CD4-positive, alpha-beta T cell (primary cell): Measurements from ENCODE around the gene KCNQ1OT1. TPM values are rescaled to one million over a fixed set of nuclear protein-coding genes. Genes with fewer than 3 reads are reported as not detected.

Source experiments
- ATAC-seq: fragments of 200-7000 bp; cut with Tn5 transposase; one replicate; pipeline ENCODE4 v1.10.0; 2022; ENCODE audit warnings: mild to moderate bottlenecking; ENCODE audit not compliant: poor library complexity
- CTCF ChIA-PET: fragments of 350-600 bp; sonication (Branson Sonifier 250); formaldehyde crosslinking; loops from one replicate; lab custom pipeline; 2021; ENCODE audit warnings: antibody characterized with exemption, inconsistent platforms; lab: Charles Lee
- POLR2A ChIA-PET: fragments of 350-600 bp; sonication (Branson Sonifier 250); formaldehyde crosslinking; loops from one replicate; lab custom pipeline; 2021; ENCODE audit warnings: antibody characterized with exemption, inconsistent platforms; lab: Charles Lee
- DNase-seq, 14 experiments: peaks; one replicate each; pipeline ENCODE4 v3.0.0-alpha.2; 2013 to 2020; ENCODE audit warnings: mixed read lengths in 2 of 14
- H3K27ac ChIP-seq, 2 donors: one replicate each; pipeline versions ENCODE4 v1.5.1 to v1.7.0; 2013; ENCODE audit warnings: low read length in 2 of 2, low read depth in 1 of 2, mild to moderate bottlenecking in 1 of 2
- H3K27me3 ChIP-seq, 2 experiments: 1 replicate in 1 of 2; 2 replicates in 1 of 2; pipeline versions ENCODE4 v1.6.1 to v1.7.0; 2013; ENCODE audit warnings: low read length in 2 of 2, control low read depth in 1 of 2, mild to moderate bottlenecking in 1 of 2, moderate library complexity in 1 of 2; ENCODE audit not compliant: insufficient read depth in 2 of 2, control insufficient read depth in 1 of 2
- H3K36me3 ChIP-seq: one replicate; pipeline ENCODE4 v1.6.1; 2013; ENCODE audit warnings: low read length, control low read depth; ENCODE audit not compliant: insufficient read depth
- H3K4me1 ChIP-seq: one replicate; pipeline ENCODE4 v1.6.1; 2013; ENCODE audit warnings: low read length, control low read depth; ENCODE audit not compliant: insufficient read depth
- H3K4me3 ChIP-seq: one replicate; pipeline ENCODE4 v1.5.1; 2013; ENCODE audit warnings: mild to moderate bottlenecking, low read length, moderate library complexity
- H3K9me3 ChIP-seq, 2 experiments: 1 replicate in 1 of 2; 2 replicates in 1 of 2; pipeline versions ENCODE4 v1.6.1 to v1.7.0; 2013; ENCODE audit warnings: low read length in 2 of 2, mild to moderate bottlenecking in 2 of 2, control low read depth in 1 of 2, moderate library complexity in 1 of 2; ENCODE audit not compliant: control insufficient read depth in 1 of 2, insufficient read depth in 1 of 2
- H3K27ac Mint-ChIP-seq: one replicate; pipeline ENCODE4 v1.8.0; 2020; ENCODE audit warnings: mixed read lengths
- H3K27me3 Mint-ChIP-seq: one replicate; pipeline ENCODE4 v1.8.0; 2021; ENCODE audit warnings: mixed read lengths
- H3K36me3 Mint-ChIP-seq: one replicate; pipeline ENCODE4 v1.8.0; 2021; ENCODE audit warnings: low read depth, mixed read lengths
- H3K4me1 Mint-ChIP-seq: one replicate; pipeline ENCODE4 v1.8.0; 2021; ENCODE audit warnings: low read depth, mixed read lengths
- H3K4me3 Mint-ChIP-seq: one replicate; pipeline ENCODE4 v1.8.0; 2020; ENCODE audit warnings: mild to moderate bottlenecking, mixed read lengths
- H3K9me3 Mint-ChIP-seq: one replicate; pipeline ENCODE4 v1.8.0; 2020; ENCODE audit warnings: mixed read lengths
- intact Hi-C, 2 experiments: fragments of 100-400 bp; cut with DNase I in 1 of 2; cut with micrococcal nuclease in 1 of 2; formaldehyde crosslinking; loops; one replicate each; pipeline versions ENCODE4 v1.15.1 to v1.9.0; 2023 to 2025; cut with DNase I, micrococcal nuclease
- total RNA-seq, 174 experiments: library from RNA in 2 of 174; stranded (reverse) in 2 of 174; gene quantifications; one replicate each; pipeline ENCODE4 v1.2.3 and lab custom pipeline; 2021 to 2026
- TF ChIP-seq, protein P1 (sequence below): fragments of 200-600 bp; IDR thresholded peaks from one replicate; pipeline ENCODE4 v1.8.0; 2022; ENCODE audit warnings: antibody characterized with exemption, mild to moderate bottlenecking

The KCNQ1OT1 gene
- total RNA-seq, 2 experiments from 2014 or later, result 0.17 to 0.22 TPM

DNA sequence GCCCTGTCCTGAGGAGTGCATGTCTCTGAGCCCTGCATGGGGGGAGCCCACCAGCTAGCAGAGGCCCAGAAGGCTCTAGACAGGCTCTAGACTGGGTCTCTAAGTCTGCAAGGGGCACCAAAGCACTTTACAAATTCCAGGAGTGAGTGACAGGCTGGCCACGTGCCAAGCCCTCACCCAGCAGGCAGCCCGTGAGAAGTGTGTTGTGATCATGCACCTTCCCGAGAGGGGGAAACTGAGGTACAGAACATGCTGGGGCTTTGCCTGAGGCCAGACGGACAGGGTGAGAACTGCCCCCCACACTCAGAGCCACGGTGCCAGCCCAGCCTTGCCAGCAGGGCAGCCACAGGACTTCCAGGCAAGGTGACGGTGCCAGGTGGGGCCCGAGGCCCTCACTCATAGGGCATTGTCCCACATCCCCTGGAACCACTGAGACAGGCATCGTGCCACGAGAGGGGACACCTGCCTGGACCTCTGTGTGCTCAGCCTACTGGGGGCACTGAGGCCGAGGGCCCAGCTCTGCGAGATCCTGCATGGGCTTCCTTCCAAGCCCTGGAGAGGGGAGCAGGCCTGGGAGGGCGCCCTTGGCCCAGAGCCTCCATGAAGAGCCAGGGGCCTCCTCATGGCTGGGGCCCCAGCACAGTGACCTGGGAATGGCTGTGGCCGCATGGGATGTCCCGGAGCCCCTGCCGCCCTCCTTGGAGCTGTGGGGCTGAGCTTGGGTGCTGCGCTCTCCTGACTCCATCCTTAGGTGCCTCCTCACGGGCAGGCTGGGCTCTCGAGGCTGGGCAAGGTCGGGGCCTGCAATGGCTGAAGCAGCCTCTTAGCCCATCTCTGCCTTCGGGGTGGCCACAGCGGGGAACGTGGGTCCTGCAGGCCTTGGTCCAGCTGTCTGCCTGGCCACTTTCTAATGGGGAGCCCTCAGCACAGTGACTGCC lies 121.5 kb downstream of the KCNQ1OT1 start:
- no peaks in the 10 kb centered on the region for H3K9me3 ChIP-seq
- Mint-ChIP-seq H3K36me3 (peaks cover 5% of the 10 kb centered on the region), H3K4me3 (no peak overlapping the region), H3K27ac (no peak overlapping the region), H3K4me1 (no peaks in the 10 kb centered on the region), H3K27me3 (no peaks in the 10 kb centered on the region), H3K9me3 (no peaks in the 10 kb centered on the region)
- ATAC-seq (no peak), DNase-seq (peak in 1 of 14 experiments; percentile 29)
- H3K27me3 ChIP-seq, result no peaks in the 10 kb centered on the region
- peaks cover under 1% of the 10 kb centered on the region for H3K36me3 ChIP-seq
- TF ChIP-seq, protein P1, sequence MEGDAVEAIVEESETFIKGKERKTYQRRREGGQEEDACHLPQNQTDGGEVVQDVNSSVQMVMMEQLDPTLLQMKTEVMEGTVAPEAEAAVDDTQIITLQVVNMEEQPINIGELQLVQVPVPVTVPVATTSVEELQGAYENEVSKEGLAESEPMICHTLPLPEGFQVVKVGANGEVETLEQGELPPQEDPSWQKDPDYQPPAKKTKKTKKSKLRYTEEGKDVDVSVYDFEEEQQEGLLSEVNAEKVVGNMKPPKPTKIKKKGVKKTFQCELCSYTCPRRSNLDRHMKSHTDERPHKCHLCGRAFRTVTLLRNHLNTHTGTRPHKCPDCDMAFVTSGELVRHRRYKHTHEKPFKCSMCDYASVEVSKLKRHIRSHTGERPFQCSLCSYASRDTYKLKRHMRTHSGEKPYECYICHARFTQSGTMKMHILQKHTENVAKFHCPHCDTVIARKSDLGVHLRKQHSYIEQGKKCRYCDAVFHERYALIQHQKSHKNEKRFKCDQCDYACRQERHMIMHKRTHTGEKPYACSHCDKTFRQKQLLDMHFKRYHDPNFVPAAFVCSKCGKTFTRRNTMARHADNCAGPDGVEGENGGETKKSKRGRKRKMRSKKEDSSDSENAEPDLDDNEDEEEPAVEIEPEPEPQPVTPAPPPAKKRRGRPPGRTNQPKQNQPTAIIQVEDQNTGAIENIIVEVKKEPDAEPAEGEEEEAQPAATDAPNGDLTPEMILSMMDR, result no peak
- intact Hi-C loops, result loop anchor here in 1 of 2 experiments (10.0 kb wide), 1 partner anchor 147 kb away; no protein-coding TSS in a partner anchor
- H3K4me1 ChIP-seq, result no peaks in the 10 kb centered on the region
- ChIA-PET POLR2A (no interaction called here), CTCF (no interaction called here)
- H3K4me3 ChIP-seq, result no peak overlapping the region
- H3K27ac ChIP-seq, result no peak overlapping the region

DNA sequence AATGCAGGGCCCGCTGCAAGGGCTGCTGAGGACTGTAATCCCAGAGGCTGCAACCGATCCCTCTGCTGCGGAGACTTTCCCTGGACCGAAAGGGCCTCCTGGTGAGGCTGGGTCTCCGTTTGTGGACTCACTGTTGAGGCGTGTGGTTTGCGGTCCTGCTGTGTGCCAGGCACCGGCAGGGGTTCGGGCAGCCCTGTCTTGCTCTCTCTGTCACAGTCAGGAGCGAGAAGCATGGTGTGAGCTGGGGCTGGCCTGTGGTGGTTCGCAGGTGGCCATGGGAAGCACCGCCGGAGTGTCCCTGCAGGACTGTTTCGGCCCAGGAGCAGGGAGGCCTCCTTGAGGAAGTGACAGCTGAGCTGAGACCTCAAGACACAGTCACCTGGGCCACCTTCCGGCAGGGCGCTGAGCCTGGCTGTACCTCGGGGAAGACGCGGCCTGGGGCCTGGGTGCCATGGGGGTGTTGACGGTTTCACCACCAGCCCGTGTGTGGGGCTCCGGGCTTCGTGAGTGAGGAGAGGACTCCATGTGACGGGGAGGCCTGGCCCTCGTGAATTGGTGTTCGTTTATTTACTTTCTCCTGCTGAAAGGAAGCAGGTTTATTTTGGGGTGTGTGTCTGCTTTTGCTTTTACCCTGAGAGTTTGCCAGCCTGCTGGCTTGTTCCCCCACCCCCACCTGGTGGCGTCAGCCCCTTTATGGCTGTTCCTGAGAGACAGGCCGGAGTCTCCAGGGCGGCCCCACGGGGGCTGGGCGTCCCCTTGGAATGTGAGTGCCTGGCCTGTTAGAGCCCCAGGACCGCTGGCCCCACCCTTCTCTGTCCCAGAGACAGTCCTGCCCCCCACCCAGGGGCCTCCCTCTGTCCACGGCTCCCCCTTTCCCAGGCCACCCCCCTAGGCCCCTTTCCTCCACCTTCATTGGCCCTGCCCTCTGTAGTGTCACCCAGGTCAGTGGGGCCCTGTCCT lies 122.5 kb downstream of the KCNQ1OT1 start:
- Mint-ChIP-seq H3K27ac (no peak overlapping the region), H3K27me3 (no peaks in the 10 kb centered on the region), H3K36me3 (peaks cover 5% of the 10 kb centered on the region), H3K4me3 (no peak overlapping the region), H3K9me3 (no peaks in the 10 kb centered on the region), H3K4me1 (no peaks in the 10 kb centered on the region)
- Histone ChIP-seq H3K27ac (no peak overlapping the region), H3K27me3 (no peaks in the 10 kb centered on the region), H3K4me1 (no peaks in the 10 kb centered on the region), H3K9me3 (no peaks in the 10 kb centered on the region), H3K4me3 (no peak overlapping the region), H3K36me3 (peaks cover 4% of the 10 kb centered on the region)
- DNase-seq, result peak in 1 of 14 experiments; percentile 31
- ChIA-PET POLR2A (no interaction called here), CTCF (no interaction called here)
- TF ChIP-seq, protein P1, result no peak
- no peak for ATAC-seq
- intact Hi-C loops, result loop anchor here in 1 of 2 experiments (10.0 kb wide), 1 partner anchor 147 kb away; no protein-coding TSS in a partner anchor

DNA sequence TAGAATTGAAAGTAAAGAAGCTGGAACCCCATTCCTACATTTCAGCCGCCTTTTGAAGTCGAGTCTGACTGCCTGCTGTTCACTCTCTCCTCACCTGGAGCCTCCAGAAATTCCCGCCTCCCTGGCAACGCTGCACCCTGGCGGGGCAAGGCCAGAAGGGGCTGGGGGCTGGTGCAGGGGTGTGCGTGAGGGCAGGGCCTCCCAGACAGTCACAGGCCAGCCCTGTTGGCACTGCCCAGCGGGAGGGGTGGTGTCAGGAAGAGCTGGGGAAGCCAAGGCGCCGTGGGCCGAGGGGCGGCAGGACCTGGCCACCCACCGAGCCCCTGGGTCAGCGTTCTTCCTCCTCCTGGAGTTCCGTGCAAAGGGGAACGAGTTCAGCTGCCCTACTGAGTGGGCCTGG lies 123.2 kb downstream of the KCNQ1OT1 start:
- ChIA-PET CTCF (no interaction called here), POLR2A (no interaction called here)
- H3K27ac ChIP-seq, result no peak overlapping the region
- Mint-ChIP-seq H3K4me1 (no peaks in the 10 kb centered on the region), H3K27me3 (no peaks in the 10 kb centered on the region), H3K9me3 (no peaks in the 10 kb centered on the region), H3K27ac (no peak overlapping the region), H3K36me3 (peaks cover 5% of the 10 kb centered on the region), H3K4me3 (no peak overlapping the region)
- H3K9me3 ChIP-seq, result no peaks in the 10 kb centered on the region
- intact Hi-C loops, result loop anchor here in 1 of 2 experiments (10.0 kb wide), 1 partner anchor 148 kb away; no protein-coding TSS in a partner anchor
- DNase-seq, result peak in 1 of 14 experiments; percentile 16
- no peak overlapping the region for H3K4me3 ChIP-seq
- TF ChIP-seq, protein P1, result no peak
- no peaks in the 10 kb centered on the region for H3K4me1 ChIP-seq
- no peak for ATAC-seq
- peaks cover 4% of the 10 kb centered on the region for H3K36me3 ChIP-seq
- no peaks in the 10 kb centered on the region for H3K27me3 ChIP-seq
